ENCODE data around the gene MSL1.

The MSL1 gene

DNA sequence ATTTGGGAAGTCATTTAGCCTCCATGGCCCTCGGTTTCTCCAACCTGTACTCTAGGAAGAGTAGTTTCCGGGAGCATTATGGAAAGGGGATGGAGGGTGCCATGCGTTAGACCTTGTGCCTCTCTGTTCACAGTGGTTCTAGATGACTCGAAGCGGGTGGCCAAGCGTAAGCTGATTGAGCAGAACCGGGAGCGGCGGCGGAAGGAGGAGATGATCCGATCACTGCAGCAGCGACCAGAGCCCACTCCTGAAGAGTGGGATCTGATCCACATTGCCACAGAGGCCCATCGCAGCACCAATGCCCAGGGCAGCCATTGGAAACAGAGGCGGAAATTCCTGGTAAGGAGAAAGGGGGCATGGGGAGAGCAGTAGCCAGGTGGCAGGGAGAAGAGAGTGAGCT, 37.3 kb upstream of the MSL1 start:
- Histone ChIP-seq H3K9me3 (ENCODE audit: insufficient read depth, low read depth, low read length) (no peaks in the 10 kb centered on the region), H3K9ac (ENCODE audit: low read depth, low read length) (no peak overlapping the region), H3K4me3 (ENCODE audit: low read length) (no peak overlapping the region), H3K27me3 (ENCODE audit: insufficient read depth, low read length) (no peaks in the 10 kb centered on the region), H3K4me1 (ENCODE audit: insufficient read depth, low read length) (no peaks in the 10 kb centered on the region), H3K27ac (ENCODE audit: low read length) (no peak overlapping the region), H3K36me3 (ENCODE audit: insufficient read depth, low read depth, low read length) (peaks cover 17% of the 10 kb centered on the region)

GRCh38 chr17:40086150-40087044, 35.4 kb upstream of the MSL1 start:
- Histone ChIP-seq H3K9me3 (ENCODE audit: insufficient read depth, low read depth, low read length) (no peaks in the 10 kb centered on the region), H3K36me3 (ENCODE audit: insufficient read depth, low read depth, low read length) (peaks cover 17% of the 10 kb centered on the region), H3K27ac (ENCODE audit: low read length) (no peak overlapping the region), H3K4me3 (ENCODE audit: low read length) (no peak overlapping the region), H3K4me1 (ENCODE audit: insufficient read depth, low read length) (no peaks in the 10 kb centered on the region), H3K27me3 (ENCODE audit: insufficient read depth, low read length) (no peaks in the 10 kb centered on the region), H3K9ac (ENCODE audit: low read depth, low read length) (no peak overlapping the region)

GRCh38 chr17:40087049-40087794, 34.5 kb upstream of the MSL1 start:
- Histone ChIP-seq H3K27ac (ENCODE audit: low read length) (no peak overlapping the region), H3K9me3 (ENCODE audit: insufficient read depth, low read depth, low read length) (no peaks in the 10 kb centered on the region), H3K36me3 (ENCODE audit: insufficient read depth, low read depth, low read length) (peaks cover 17% of the 10 kb centered on the region), H3K4me1 (ENCODE audit: insufficient read depth, low read length) (no peaks in the 10 kb centered on the region; the same call in 1 of the 2 replicates), H3K4me3 (ENCODE audit: low read length) (no peak overlapping the region), H3K9ac (ENCODE audit: low read depth, low read length) (no peak overlapping the region), H3K27me3 (ENCODE audit: insufficient read depth, low read length) (no peaks in the 10 kb centered on the region)

- no peak overlapping the region for H3K27ac ChIP-seq (ENCODE audit: low read length)
- peaks cover 17% of the 10 kb centered on the region for H3K36me3 ChIP-seq (ENCODE audit: insufficient read depth, low read depth, low read length)
- no peaks in the 10 kb centered on the region; the same call in 1 of the 2 replicates for H3K4me1 ChIP-seq (ENCODE audit: insufficient read depth, low read length)
- H3K27me3 ChIP-seq (ENCODE audit: insufficient read depth, low read length) = no peaks in the 10 kb centered on the region
- no peak overlapping the region for H3K9ac ChIP-seq (ENCODE audit: low read depth, low read length)
- no peaks in the 10 kb centered on the region for H3K9me3 ChIP-seq (ENCODE audit: insufficient read depth, low read depth, low read length)
- H3K4me3 ChIP-seq (ENCODE audit: low read length) = no peak overlapping the region
Observed at GRCh38 chr17:40087903-40088718, 33.7 kb upstream of the MSL1 start.

GRCh38 chr17:40089077-40089895, 32.5 kb upstream of the MSL1 start:
- Histone ChIP-seq H3K4me3 (ENCODE audit: low read length) (no peak overlapping the region), H3K9me3 (ENCODE audit: insufficient read depth, low read depth, low read length) (no peaks in the 10 kb centered on the region), H3K9ac (ENCODE audit: low read depth, low read length) (no peak overlapping the region), H3K36me3 (ENCODE audit: insufficient read depth, low read depth, low read length) (peaks cover 27% of the 10 kb centered on the region), H3K4me1 (ENCODE audit: insufficient read depth, low read length) (no peaks in the 10 kb centered on the region; the same call in 1 of the 2 replicates), H3K27ac (ENCODE audit: low read length) (no peak overlapping the region), H3K27me3 (ENCODE audit: insufficient read depth, low read length) (no peaks in the 10 kb centered on the region)

- Histone ChIP-seq H3K9ac (ENCODE audit: low read depth, low read length) (no peak overlapping the region), H3K36me3 (ENCODE audit: insufficient read depth, low read depth, low read length) (peaks cover 31% of the 10 kb centered on the region), H3K4me1 (ENCODE audit: insufficient read depth, low read length) (no peaks in the 10 kb centered on the region; the same call in 1 of the 2 replicates), H3K4me3 (ENCODE audit: low read length) (no peak overlapping the region), H3K27ac (ENCODE audit: low read length) (no peak overlapping the region), H3K9me3 (ENCODE audit: insufficient read depth, low read depth, low read length) (no peaks in the 10 kb centered on the region), H3K27me3 (ENCODE audit: insufficient read depth, low read length) (no peaks in the 10 kb centered on the region)
Observed at GRCh38 chr17:40090237-40091119, 31.3 kb upstream of the MSL1 start.

DNA sequence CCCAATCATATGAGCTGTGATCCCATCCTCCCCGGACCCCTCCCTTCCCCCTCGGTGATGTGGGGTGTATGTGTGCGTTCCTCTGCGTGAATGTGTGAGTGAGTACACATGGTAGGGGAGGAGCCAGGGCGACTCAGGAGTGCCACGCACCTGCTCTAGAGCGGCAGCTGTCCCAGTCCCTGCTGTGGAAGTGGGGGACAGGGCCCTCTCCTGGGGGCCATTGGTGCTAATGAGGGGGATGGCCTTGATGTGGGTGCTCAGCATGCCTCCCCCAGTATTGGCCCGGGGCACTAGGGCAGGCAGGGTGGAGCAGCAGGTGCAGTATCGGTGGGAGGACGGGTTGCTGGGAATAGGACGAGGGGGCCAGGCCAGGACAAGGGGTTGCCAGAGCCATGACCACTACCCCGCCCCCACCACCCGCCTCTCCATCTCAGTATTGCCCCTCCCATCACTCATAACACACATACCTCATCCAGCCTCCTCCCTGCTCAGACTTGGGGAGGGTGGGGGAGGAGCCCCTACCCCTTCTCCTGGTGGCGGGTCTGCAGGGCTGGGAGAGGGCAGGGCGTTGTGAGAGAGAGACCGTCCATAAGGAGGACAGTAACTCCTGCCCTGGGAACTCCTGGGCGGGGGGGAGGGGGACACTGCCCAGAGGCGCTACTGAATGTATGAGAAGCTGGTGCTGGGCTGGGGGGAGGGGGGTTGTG, 29.9 kb upstream of the MSL1 start:
- H3K9ac ChIP-seq (ENCODE audit: low read depth, low read length) = no peak overlapping the region
- H3K27ac ChIP-seq (ENCODE audit: low read length) = no peak overlapping the region

GRCh38 chr17:40092581-40092980, 29.2 kb upstream of the MSL1 start:
- Histone ChIP-seq H3K27ac (ENCODE audit: low read length) (no peak overlapping the region), H3K9me3 (ENCODE audit: insufficient read depth, low read depth, low read length) (no peaks in the 10 kb centered on the region), H3K4me1 (ENCODE audit: insufficient read depth, low read length) (no peaks in the 10 kb centered on the region; the same call in 1 of the 2 replicates), H3K9ac (ENCODE audit: low read depth, low read length) (no peak overlapping the region), H3K27me3 (ENCODE audit: insufficient read depth, low read length) (no peaks in the 10 kb centered on the region), H3K4me3 (ENCODE audit: low read length) (no peak overlapping the region), H3K36me3 (ENCODE audit: insufficient read depth, low read depth, low read length) (peaks cover 37% of the 10 kb centered on the region)

More for the DNA sequence above, 29.9 kb upstream of the MSL1 start:
- Histone ChIP-seq H3K4me1 (ENCODE audit: insufficient read depth, low read length) (no peaks in the 10 kb centered on the region; the same call in 1 of the 2 replicates), H3K9me3 (ENCODE audit: insufficient read depth, low read depth, low read length) (no peaks in the 10 kb centered on the region), H3K36me3 (ENCODE audit: insufficient read depth, low read depth, low read length) (peaks cover 40% of the 10 kb centered on the region), H3K27me3 (ENCODE audit: insufficient read depth, low read length) (no peaks in the 10 kb centered on the region), H3K4me3 (ENCODE audit: low read length) (no peak overlapping the region)

DNA sequence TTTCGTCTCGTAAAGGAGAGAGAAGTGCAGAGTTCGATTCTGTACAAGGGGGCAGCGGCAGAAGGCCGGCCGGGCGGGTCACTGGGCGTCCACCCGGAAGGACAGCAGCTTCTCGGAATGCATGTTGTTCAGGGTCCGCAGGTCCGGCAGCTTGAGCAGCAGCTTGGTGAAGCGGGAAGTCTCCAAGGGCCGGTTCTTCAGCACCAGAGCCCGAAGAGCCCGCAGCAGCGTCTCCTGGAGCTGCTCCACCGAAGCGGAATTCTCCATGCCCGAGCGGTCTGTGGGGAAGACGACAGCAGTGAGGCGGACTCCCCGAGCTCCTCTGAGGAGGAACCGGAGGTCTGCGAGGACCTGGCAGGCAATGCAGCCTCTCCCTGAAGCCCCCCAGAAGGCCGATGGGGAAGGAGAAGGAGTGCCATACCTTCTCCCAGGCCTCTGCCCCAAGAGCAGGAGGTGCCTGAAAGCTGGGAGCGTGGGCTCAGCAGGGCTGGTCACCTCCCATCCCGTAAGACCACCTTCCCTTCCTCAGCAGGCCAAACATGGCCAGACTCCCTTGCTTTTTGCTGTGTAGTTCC, 28.7 kb upstream of the MSL1 start:
- H3K9me3 ChIP-seq (ENCODE audit: insufficient read depth, low read depth, low read length) = no peaks in the 10 kb centered on the region
- no peak overlapping the region for H3K4me3 ChIP-seq (ENCODE audit: low read length)
- no peak overlapping the region for H3K9ac ChIP-seq (ENCODE audit: low read depth, low read length)
- peaks cover under 1% of the 10 kb centered on the region; the same call in 1 of the 2 replicates for H3K4me1 ChIP-seq (ENCODE audit: insufficient read depth, low read length)
- H3K27ac ChIP-seq (ENCODE audit: low read length) = no peak overlapping the region
- H3K27me3 ChIP-seq (ENCODE audit: insufficient read depth, low read length) = peaks cover under 1% of the 10 kb centered on the region; the same call in 1 of the 2 replicates
- H3K36me3 ChIP-seq (ENCODE audit: insufficient read depth, low read depth, low read length) = peaks cover 37% of the 10 kb centered on the region
